ENCODE results near the gene MTCL1. TPM values are rescaled to one million over a fixed set of nuclear protein-coding genes. Genes with fewer than 3 reads are reported as not detected.

The MTCL1 gene
- total RNA-seq, 1 donor from 2014 or later, result 10.0 TPM

GRCh38 chr18:8854550-8854949, 149.2 kb downstream of the MTCL1 start:
- TF ChIP-seq, protein P1, sequence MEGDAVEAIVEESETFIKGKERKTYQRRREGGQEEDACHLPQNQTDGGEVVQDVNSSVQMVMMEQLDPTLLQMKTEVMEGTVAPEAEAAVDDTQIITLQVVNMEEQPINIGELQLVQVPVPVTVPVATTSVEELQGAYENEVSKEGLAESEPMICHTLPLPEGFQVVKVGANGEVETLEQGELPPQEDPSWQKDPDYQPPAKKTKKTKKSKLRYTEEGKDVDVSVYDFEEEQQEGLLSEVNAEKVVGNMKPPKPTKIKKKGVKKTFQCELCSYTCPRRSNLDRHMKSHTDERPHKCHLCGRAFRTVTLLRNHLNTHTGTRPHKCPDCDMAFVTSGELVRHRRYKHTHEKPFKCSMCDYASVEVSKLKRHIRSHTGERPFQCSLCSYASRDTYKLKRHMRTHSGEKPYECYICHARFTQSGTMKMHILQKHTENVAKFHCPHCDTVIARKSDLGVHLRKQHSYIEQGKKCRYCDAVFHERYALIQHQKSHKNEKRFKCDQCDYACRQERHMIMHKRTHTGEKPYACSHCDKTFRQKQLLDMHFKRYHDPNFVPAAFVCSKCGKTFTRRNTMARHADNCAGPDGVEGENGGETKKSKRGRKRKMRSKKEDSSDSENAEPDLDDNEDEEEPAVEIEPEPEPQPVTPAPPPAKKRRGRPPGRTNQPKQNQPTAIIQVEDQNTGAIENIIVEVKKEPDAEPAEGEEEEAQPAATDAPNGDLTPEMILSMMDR (IDR thresholded peaks at IDR 0.05; ENCODE audit: insufficient read depth, low read length, severe bottlenecking), result no peak
- Histone ChIP-seq H3K4me3 (ENCODE audit: low read depth, low read length) (no peak overlapping the region), H3K36me3 (ENCODE audit: control insufficient read depth, insufficient read depth, low read length) (no peaks in the 10 kb centered on the region), H3K27me3 (ENCODE audit: control insufficient read depth, insufficient read depth, low read length) (no peaks in the 10 kb centered on the region)
- no peak for DNase-seq (ENCODE audit: low read depth)
- no peak for FAIRE-seq

- no peak for DNase-seq (ENCODE audit: low read depth)
- Histone ChIP-seq H3K4me3 (ENCODE audit: low read depth, low read length) (no peak overlapping the region), H3K27me3 (ENCODE audit: control insufficient read depth, insufficient read depth, low read length) (no peaks in the 10 kb centered on the region), H3K36me3 (ENCODE audit: control insufficient read depth, insufficient read depth, low read length) (no peaks in the 10 kb centered on the region)
- TF ChIP-seq, protein P1 (IDR thresholded peaks at IDR 0.05; ENCODE audit: insufficient read depth, low read length, severe bottlenecking), result no peak
- no peak for FAIRE-seq
These were observed 149.6 kb downstream of the MTCL1 start for GRCh38 chr18:8854962-8855361.

DNA sequence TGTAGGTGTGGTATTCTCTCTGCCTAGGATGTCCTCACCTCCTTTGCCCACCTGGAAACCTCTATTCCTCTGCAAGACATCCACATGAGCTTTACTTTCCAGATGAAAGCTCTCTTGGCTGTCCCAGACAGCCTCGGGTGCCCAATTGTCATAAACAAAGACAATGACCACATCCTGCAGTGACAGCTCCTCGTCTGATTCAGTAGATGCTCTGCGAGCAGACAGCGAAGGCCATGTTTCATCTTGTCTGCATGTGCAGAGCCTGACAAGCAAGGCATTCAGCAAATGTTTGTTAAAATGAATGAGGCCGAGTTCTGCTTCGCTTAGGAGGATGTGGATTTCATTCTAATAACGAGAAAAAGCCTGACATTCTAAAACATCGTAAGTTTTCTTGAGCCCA, 150.9 kb downstream of the MTCL1 start:
- no peak overlapping the region for H3K4me3 ChIP-seq (ENCODE audit: low read depth, low read length)
- DNase-seq (ENCODE audit: low read depth), result no peak
- TF ChIP-seq, protein P1 (IDR thresholded peaks at IDR 0.05; ENCODE audit: insufficient read depth, low read length, severe bottlenecking), result no peak
- no peaks in the 10 kb centered on the region for H3K36me3 ChIP-seq (ENCODE audit: control insufficient read depth, insufficient read depth, low read length)
- no peak for FAIRE-seq
- H3K27me3 ChIP-seq (ENCODE audit: control insufficient read depth, insufficient read depth, low read length), result no peaks in the 10 kb centered on the region

- H3K27me3 ChIP-seq (ENCODE audit: control insufficient read depth, insufficient read depth, low read length), result no peaks in the 10 kb centered on the region
- H3K4me3 ChIP-seq (ENCODE audit: low read depth, low read length), result no peak overlapping the region
- FAIRE-seq (no peak), DNase-seq (ENCODE audit: low read depth) (no peak)
- no peaks in the 10 kb centered on the region for H3K36me3 ChIP-seq (ENCODE audit: control insufficient read depth, insufficient read depth, low read length)
- TF ChIP-seq, protein P1 (IDR thresholded peaks at IDR 0.05; ENCODE audit: insufficient read depth, low read length, severe bottlenecking), result no peak
These were observed 151.5 kb downstream of the MTCL1 start for GRCh38 chr18:8856769-8857393.

GRCh38 chr18:8857806-8858205, 152.4 kb downstream of the MTCL1 start:
- H3K36me3 ChIP-seq (ENCODE audit: control insufficient read depth, insufficient read depth, low read length), result no peaks in the 10 kb centered on the region
- H3K27me3 ChIP-seq (ENCODE audit: control insufficient read depth, insufficient read depth, low read length), result no peaks in the 10 kb centered on the region
- DNase-seq (ENCODE audit: low read depth), result no peak
- TF ChIP-seq, protein P1 (IDR thresholded peaks at IDR 0.05; ENCODE audit: insufficient read depth, low read length, severe bottlenecking), result no peak
- no peak for FAIRE-seq
- H3K4me3 ChIP-seq (ENCODE audit: low read depth, low read length), result no peak overlapping the region

Measured in bronchial epithelial cell (primary cell).